OCI-LY7 (cell line): Measurements from ENCODE around the gene SRRT.

Experiments used
- EZH2phosphoT487 ChIP-seq: fragments of 200-600 bp; sonication (generic); IDR thresholded peaks from 2 replicates; pipeline ENCODE4 v1.6.1; 2018; ENCODE audit warnings: low read depth, borderline replicate concordance, mild to moderate bottlenecking, mixed run types, antibody characterized with exemption, low read length, moderate library complexity, mixed read lengths
- TF ChIP-seq, protein P1 (sequence below): fragments of 200-600 bp; sonication (generic); conservative IDR thresholded peaks from 2 replicates; pipeline ENCODE4 v1.5.1; 2014; ENCODE audit warnings: mild to moderate bottlenecking, antibody characterized with exemption, low read length, moderate library complexity, mixed read lengths

DNA sequence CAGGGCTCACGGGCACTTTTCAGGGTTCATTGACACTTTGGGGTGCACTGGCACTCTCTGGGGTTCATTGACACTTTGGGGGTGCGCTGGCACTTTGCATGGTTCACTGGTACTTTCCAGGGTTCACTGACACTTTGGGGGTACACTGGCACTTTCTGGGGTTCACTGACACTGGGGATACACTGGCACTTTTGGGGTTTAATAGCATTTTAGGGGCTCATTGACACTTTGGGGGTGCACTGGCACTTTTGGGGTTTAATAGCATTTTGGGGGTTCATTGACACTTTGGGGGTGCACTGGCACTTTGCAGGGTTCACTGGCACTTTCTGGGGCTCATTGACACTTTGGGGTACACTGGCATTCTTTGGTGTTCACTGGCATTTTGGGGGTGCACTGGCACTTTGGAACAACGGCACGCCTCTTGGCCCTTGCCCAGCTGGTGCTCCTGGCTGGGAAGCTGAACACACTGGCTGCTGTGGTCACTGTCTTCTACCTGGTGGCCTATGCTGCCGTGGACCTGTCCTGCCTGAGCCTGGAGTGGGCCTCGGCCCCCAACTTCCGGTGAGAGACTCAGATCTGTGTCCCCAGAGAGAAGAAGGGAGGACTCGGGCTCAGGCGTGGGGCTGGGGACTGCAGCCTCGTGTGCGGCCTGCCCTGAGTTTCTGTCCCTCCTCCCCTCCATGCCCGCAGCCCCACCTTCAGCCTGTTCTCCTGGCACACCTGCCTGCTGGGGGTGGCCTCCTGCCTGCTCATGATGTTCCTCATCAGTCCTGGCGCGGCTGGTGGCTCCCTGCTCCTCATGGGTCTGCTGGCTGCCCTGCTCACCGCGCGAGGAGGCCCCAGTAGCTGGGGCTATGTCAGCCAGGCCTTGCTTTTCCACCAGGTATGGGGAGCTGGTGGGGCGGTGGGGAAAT is 13.9 kb upstream of the SRRT start:
- TF ChIP-seq, protein P1, sequence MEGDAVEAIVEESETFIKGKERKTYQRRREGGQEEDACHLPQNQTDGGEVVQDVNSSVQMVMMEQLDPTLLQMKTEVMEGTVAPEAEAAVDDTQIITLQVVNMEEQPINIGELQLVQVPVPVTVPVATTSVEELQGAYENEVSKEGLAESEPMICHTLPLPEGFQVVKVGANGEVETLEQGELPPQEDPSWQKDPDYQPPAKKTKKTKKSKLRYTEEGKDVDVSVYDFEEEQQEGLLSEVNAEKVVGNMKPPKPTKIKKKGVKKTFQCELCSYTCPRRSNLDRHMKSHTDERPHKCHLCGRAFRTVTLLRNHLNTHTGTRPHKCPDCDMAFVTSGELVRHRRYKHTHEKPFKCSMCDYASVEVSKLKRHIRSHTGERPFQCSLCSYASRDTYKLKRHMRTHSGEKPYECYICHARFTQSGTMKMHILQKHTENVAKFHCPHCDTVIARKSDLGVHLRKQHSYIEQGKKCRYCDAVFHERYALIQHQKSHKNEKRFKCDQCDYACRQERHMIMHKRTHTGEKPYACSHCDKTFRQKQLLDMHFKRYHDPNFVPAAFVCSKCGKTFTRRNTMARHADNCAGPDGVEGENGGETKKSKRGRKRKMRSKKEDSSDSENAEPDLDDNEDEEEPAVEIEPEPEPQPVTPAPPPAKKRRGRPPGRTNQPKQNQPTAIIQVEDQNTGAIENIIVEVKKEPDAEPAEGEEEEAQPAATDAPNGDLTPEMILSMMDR = no peak
- TF ChIP-seq EZH2phosphoT487 = no peak
